K562 (cell line): Measurements from ENCODE around the gene MICALL2.

Experiments
- ARNT ChIP-seq, 2 experiments: fragments of 450-650 bp; IDR thresholded peaks; 2 replicates each; pipeline ENCODE4 v1.6.1; 2016; ENCODE audit warnings: mild to moderate bottlenecking in 1 of 2
- BRCA1 ChIP-seq, 2 experiments: fragments of 450-650 bp in 1 of 2; sonication (generic) in 1 of 2; formaldehyde crosslinking in 1 of 2; IDR thresholded peaks; 2 replicates each; pipeline versions ENCODE4 v1.5.0 to v1.6.1; 2017 to 2020; ENCODE audit warnings: mild to moderate bottlenecking in 1 of 2, missing genetic modification reagents in 1 of 2
- SRSF1 ChIP-seq: fragments of 200-400 bp; formaldehyde crosslinking; IDR thresholded peaks from 2 replicates; pipeline ENCODE4 v1.6.1; 2017; ENCODE audit warnings: mild to moderate bottlenecking, low read depth, low read length, moderate library complexity
- ZNF143 ChIP-seq: sonication (generic); formaldehyde crosslinking; IDR thresholded peaks from 2 replicates; pipeline ENCODE4 v1.9.0; 2022; ENCODE audit warnings: mild to moderate bottlenecking, missing genetic modification reagents
- ZSCAN29 ChIP-seq: fragments of 450-650 bp; IDR thresholded peaks from 2 replicates; pipeline ENCODE4 v1.6.1; 2017
- TF ChIP-seq, protein P1 (sequence below), 2 experiments: fragments of 450-650 bp; formaldehyde crosslinking in 1 of 2; IDR thresholded peaks; 2 replicates each; pipeline versions ENCODE4 v1.4.0 to v1.6.1; 2014 to 2020; ENCODE audit warnings: mild to moderate bottlenecking in 2 of 2, borderline replicate concordance in 1 of 2, low read depth in 1 of 2
- TF ChIP-seq, protein P2 (sequence below), 3 experiments: IDR thresholded peaks in 2 of 3; conservative IDR thresholded peaks in 1 of 3; 2 replicates each; pipeline ENCODE4 v1.5.1; 2011 to 2012; ENCODE audit warnings: low read length in 3 of 3, mild to moderate bottlenecking in 3 of 3, control low read depth in 2 of 3, improper control_type of control experiment in 1 of 3, inconsistent platforms in 1 of 3, low read depth in 1 of 3, mixed read lengths in 1 of 3, moderate library complexity in 1 of 3; ENCODE audit not compliant: insufficient read depth in 2 of 3

DNA sequence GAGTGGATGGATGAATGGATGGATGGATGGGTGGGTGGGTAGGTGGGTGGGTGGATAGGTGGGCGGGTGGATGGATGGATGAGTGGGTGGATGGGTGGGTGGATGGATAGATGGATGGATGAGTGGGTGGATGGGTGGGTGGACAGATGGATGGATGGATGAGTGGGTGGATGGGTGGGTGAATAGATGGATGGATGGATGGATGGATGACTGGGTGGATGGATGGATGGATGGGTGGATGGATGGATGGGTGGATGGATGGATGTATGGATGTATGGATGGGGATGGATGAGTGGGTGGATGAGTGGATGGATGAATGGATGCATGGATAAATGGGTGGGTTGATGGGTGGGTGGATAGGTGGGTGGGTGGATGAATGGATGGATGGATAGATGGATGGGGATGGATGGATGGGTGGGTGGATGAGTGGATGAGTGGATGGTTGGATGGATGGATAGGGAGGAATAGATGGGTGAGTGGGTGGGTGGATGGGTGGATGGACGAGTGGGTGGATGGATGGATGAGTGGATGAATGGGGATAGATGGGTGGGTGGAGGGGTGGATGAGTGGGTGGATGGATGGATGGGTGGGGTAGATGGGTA lies 43.8 kb downstream of the MICALL2 start:
- TF ChIP-seq, protein P1, sequence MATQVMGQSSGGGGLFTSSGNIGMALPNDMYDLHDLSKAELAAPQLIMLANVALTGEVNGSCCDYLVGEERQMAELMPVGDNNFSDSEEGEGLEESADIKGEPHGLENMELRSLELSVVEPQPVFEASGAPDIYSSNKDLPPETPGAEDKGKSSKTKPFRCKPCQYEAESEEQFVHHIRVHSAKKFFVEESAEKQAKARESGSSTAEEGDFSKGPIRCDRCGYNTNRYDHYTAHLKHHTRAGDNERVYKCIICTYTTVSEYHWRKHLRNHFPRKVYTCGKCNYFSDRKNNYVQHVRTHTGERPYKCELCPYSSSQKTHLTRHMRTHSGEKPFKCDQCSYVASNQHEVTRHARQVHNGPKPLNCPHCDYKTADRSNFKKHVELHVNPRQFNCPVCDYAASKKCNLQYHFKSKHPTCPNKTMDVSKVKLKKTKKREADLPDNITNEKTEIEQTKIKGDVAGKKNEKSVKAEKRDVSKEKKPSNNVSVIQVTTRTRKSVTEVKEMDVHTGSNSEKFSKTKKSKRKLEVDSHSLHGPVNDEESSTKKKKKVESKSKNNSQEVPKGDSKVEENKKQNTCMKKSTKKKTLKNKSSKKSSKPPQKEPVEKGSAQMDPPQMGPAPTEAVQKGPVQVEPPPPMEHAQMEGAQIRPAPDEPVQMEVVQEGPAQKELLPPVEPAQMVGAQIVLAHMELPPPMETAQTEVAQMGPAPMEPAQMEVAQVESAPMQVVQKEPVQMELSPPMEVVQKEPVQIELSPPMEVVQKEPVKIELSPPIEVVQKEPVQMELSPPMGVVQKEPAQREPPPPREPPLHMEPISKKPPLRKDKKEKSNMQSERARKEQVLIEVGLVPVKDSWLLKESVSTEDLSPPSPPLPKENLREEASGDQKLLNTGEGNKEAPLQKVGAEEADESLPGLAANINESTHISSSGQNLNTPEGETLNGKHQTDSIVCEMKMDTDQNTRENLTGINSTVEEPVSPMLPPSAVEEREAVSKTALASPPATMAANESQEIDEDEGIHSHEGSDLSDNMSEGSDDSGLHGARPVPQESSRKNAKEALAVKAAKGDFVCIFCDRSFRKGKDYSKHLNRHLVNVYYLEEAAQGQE (IDR thresholded peaks at IDR 0.05; ENCODE audit: borderline replicate concordance) = no peak
- TF ChIP-seq, protein P1 (CRISPR knock-in tag; IDR thresholded peaks at IDR 0.05; ENCODE audit: low read depth) = no peak
- TF ChIP-seq BRCA1 (IDR thresholded peaks at IDR 0.05) = no peak
- TF ChIP-seq BRCA1 (CRISPR knock-in tag; IDR thresholded peaks at IDR 0.05) = no peak
- no peak for TF ChIP-seq ZNF143
- TF ChIP-seq, protein P2, sequence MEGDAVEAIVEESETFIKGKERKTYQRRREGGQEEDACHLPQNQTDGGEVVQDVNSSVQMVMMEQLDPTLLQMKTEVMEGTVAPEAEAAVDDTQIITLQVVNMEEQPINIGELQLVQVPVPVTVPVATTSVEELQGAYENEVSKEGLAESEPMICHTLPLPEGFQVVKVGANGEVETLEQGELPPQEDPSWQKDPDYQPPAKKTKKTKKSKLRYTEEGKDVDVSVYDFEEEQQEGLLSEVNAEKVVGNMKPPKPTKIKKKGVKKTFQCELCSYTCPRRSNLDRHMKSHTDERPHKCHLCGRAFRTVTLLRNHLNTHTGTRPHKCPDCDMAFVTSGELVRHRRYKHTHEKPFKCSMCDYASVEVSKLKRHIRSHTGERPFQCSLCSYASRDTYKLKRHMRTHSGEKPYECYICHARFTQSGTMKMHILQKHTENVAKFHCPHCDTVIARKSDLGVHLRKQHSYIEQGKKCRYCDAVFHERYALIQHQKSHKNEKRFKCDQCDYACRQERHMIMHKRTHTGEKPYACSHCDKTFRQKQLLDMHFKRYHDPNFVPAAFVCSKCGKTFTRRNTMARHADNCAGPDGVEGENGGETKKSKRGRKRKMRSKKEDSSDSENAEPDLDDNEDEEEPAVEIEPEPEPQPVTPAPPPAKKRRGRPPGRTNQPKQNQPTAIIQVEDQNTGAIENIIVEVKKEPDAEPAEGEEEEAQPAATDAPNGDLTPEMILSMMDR (IDR thresholded peaks at IDR 0.05 in 2 of 3, conservative IDR thresholded peaks at IDR 0.05 in 1 of 3; ENCODE audit: insufficient read depth in 2 of 3, low read depth in 1 of 3, low read length in 3 of 3) = no peak
- no peak for TF ChIP-seq SRSF1
- no peak for TF ChIP-seq ARNT (IDR thresholded peaks at IDR 0.05)
- TF ChIP-seq ZSCAN29 = no peak
